ENCODE results near the gene CBX1.

CBX1 gene

GRCh38 chr17:48025904-48026501, 75.3 kb downstream of the CBX1 start:
- intact Hi-C loops (cut with DNase I; ENCODE audit: low total_unique reads) = loop anchor here (1.0 to 5.0 kb wide), 3 partner anchors 48 to 591 kb away; partner anchors contain the start of gene HOXB8
- H3K9me3 ChIP-seq = no peaks in the 10 kb centered on the region
- peak; percentile 38 to 76 for DNase-seq
- H3K27me3 ChIP-seq = peaks cover 0 to 4% of the 10 kb centered on the region in 2 donors
- peak overlapping the region; percentile 70 to 77 for H3K27ac ChIP-seq
- H3K36me3 ChIP-seq = no peaks in the 10 kb centered on the region
- peak overlapping the region; percentile 47 to 57 for H3K4me3 ChIP-seq
- no peak for TF ChIP-seq CTCF (IDR thresholded peaks at IDR 0.05)
- peaks cover 0 to 45% (median 41%) of the 10 kb centered on the region in 4 donors for H3K4me1 ChIP-seq

DNA sequence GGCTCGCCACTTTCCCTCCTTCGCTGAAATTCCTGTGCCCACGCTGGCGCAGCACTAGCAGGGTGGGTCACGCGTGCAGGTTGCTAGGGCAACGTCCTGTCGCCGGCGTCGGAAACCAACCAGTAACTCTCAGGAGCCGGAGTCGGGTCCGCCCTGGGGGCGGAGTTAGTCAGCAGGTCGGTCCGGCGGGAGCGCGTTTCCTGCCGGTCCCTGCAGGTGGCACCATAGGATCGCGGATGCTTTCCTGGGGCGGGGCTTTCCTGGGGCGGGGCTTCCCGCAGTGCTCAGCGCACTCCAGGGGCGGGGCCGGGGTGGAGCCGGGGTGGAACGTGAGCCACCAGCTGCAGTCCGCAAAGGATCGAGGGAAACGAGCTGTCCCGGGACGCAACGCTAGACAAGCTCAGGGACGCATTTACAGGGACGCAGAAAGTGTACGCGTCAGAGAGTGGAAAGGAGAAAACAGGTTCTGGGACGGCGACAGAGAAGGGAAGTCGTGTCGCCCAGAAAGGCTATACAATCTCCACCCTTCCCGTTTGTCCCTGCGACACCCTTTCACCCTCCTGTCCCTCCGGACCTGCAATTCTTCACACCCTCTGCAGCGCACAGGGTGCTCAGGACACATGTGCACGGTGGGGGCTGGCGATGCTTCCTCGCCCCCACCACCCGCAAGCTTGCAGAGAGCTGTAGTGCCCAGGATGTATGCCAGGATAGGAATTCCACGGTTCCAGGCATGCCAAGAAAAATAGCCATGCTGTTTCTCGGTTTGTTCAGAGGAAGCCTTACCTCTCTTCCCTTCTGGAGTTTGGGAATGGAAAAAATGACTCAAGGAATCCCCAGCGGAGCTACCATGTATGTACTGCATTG, 76.0 kb downstream of the CBX1 start:
- H3K4me3 ChIP-seq = peak overlapping the region; percentile 47 to 57
- no peaks in the 10 kb centered on the region for H3K36me3 ChIP-seq
- no peaks in the 10 kb centered on the region for H3K9me3 ChIP-seq
- TF ChIP-seq CTCF (IDR thresholded peaks at IDR 0.05) = peak; percentile 84 to 87
- H3K4me1 ChIP-seq = peaks cover 0 to 42% (median 36%) of the 10 kb centered on the region in 4 donors
- peak overlapping the region; percentile 70 to 78 for H3K27ac ChIP-seq
- H3K27me3 ChIP-seq = peaks cover 0 to 10% of the 10 kb centered on the region in 2 donors
- intact Hi-C loops (cut with DNase I; ENCODE audit: low total_unique reads) = loop anchor here (2.0 to 5.0 kb wide), 2 partner anchors 106 to 592 kb away; partner anchors contain the start of gene HOXB8
- DNase-seq = peak; percentile 98 to 99

DNA sequence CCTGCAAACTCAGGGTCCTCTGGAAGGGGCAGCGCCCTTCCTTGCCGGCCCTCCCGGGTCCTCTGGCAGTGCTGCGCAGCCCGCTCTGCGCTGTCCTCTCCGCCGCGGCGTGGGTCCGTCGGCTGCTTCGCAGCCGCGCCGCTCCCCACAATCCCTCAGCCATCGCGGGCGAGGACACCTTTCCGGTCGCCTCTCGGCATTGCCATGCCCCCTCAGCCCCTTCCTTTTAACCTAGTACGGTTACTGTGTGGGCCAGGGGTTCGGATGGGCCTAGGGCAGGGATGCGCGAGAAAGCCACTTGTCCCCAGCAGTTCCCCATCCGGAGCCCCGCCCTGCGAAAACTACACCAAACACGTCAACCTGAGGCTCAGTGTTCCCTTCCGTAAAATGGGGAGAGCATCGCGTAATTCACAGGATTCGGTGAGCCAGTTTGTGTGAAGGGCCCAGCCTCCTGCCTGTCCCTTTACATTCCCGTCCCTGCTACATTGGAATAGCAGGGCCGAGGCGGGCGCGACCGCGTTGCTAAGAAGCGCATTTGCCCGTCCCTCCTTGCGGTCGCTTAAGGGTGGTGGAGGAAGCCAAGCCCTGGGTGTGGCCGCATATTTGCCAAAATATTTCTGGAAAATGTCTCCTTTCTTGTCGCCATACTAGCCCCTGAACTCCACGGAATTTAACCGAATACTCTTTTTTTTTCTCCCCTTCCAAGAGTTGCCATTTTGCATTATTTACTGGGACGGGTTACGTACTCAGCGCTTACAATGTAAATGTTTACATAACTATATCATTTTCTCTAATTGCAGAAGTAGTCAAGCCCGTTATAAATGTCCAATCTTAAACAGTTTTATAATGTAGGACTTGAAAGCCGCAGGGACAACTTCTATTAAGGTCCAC, 76.9 kb downstream of the CBX1 start:
- peak; percentile 45 to 77 for DNase-seq
- Histone ChIP-seq H3K4me3 (peak overlapping the region; percentile 47 to 57), H3K27ac (peak overlapping the region; percentile 70 to 78), H3K9me3 (no peaks in the 10 kb centered on the region), H3K4me1 (peaks cover 0 to 42% (median 36%) of the 10 kb centered on the region in 4 donors), H3K36me3 (no peaks in the 10 kb centered on the region), H3K27me3 (peaks cover 0 to 11% of the 10 kb centered on the region in 2 donors)
- TF ChIP-seq CTCF (IDR thresholded peaks at IDR 0.05) = peak in 1 of 2 experiments; percentile 1
- intact Hi-C loops (cut with DNase I; ENCODE audit: low total_unique reads) = loop anchor here (2.0 to 5.0 kb wide), 2 partner anchors 106 to 593 kb away; partner anchors contain the start of gene HOXB8

- TF ChIP-seq CTCF (IDR thresholded peaks at IDR 0.05) = peak; percentile 41 to 46
- peak overlapping the region; percentile 47 to 57 for H3K4me3 ChIP-seq
- peaks cover 0 to 42% (median 36%) of the 10 kb centered on the region in 4 donors for H3K4me1 ChIP-seq
- no peaks in the 10 kb centered on the region for H3K9me3 ChIP-seq
- peak; percentile 82 to 94 for DNase-seq
- peaks cover 0 to 11% of the 10 kb centered on the region in 2 donors for H3K27me3 ChIP-seq
- no peaks in the 10 kb centered on the region for H3K36me3 ChIP-seq
- intact Hi-C loops (cut with DNase I; ENCODE audit: low total_unique reads) = loop anchor here (2.0 kb wide), 1 partner anchor 107 kb away; no protein-coding TSS in a partner anchor
- peak overlapping the region; percentile 70 to 78 for H3K27ac ChIP-seq
Measured at GRCh38 chr17:48023400-48024148, 77.7 kb downstream of the CBX1 start.
